Measurements from ENCODE around the gene ZBTB21.

DNA sequence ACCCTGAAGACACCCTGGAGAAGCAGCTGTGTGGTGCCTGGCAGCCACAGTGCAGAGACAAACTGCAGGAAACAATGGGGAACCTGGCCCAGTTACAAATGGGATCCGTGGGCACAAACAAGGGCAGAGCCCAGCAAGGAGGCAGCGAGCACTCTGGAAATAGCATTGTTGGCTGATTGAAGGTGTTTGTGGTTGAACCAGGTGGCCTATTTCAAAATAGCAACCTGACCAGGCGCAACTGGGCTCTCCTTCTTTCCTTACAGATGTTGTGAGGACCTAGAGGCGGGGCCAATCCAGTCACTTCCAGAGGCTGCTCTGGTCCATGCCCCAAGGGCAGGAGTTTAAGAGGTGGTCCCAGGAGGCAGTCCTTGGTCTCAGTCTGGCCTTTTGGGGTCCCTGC is 21.7 kb upstream of the ZBTB21 start:
- TF ChIP-seq EZH2 (IDR thresholded peaks at IDR 0.05; ENCODE audit: insufficient read depth, poor library complexity, severe bottlenecking) (no peak), EZH2phosphoT487 (IDR thresholded peaks at IDR 0.05; ENCODE audit: insufficient read depth, low read depth) (no peak)

Measured in GM23248 (cell line).